RWPE2 (cell line): ENCODE data around the gene CAPN14.

Experiments used
- ATAC-seq: fragments of 200-7000 bp; cut with Tn5 transposase; 3 replicates; pipeline ENCODE4 v1.9.1; 2021; ENCODE audit warnings: low read depth
- DNase-seq: peaks from one replicate; pipeline ENCODE4 v3.0.0-alpha.2; 2020; ENCODE audit warnings: low spot score
- H3K27ac ChIP-seq: fragments of 450-650 bp; 2 replicates; pipeline ENCODE4 v1.5.1; 2017; ENCODE audit warnings: mild to moderate bottlenecking; ENCODE audit not compliant: poor library complexity, severe bottlenecking
- H3K27me3 ChIP-seq: fragments of 250-450 bp; sonication (Bioruptor Pico); 2 replicates; pipeline ENCODE4 v1.5.1; 2021; ENCODE audit warnings: mild to moderate bottlenecking, moderate library complexity; ENCODE audit not compliant: insufficient read depth, poor library complexity, severe bottlenecking
- H3K36me3 ChIP-seq: fragments of 250-450 bp; sonication (Bioruptor Pico); 2 replicates; pipeline ENCODE4 v1.5.1; 2020; ENCODE audit warnings: low read depth, mild to moderate bottlenecking, moderate library complexity
- H3K4me1 ChIP-seq: fragments of 250-450 bp; sonication (Bioruptor Pico); 2 replicates; pipeline ENCODE4 v1.5.1; 2021; ENCODE audit warnings: mild to moderate bottlenecking, moderate library complexity; ENCODE audit not compliant: insufficient read depth, poor library complexity, severe bottlenecking
- H3K4me3 ChIP-seq: fragments of 250-450 bp; sonication (Bioruptor Pico); 2 replicates; pipeline ENCODE4 v1.5.1; 2021; ENCODE audit warnings: mild to moderate bottlenecking, moderate library complexity; ENCODE audit not compliant: severe bottlenecking
- H3K9me3 ChIP-seq: fragments of 250-450 bp; sonication (Bioruptor Pico); 2 replicates; pipeline ENCODE4 v1.5.1; 2021; ENCODE audit warnings: mild to moderate bottlenecking, moderate library complexity; ENCODE audit not compliant: severe bottlenecking
- CTCF ChIP-seq: fragments of 450-650 bp; IDR thresholded peaks from one replicate; pipeline ENCODE4 v1.5.1; 2017; ENCODE audit warnings: mild to moderate bottlenecking, moderate library complexity; ENCODE audit not compliant: poor library complexity, severe bottlenecking

CAPN14 gene

GRCh38 chr2:31239593-31240177 is 22.4 kb upstream of the CAPN14 start:
- DNase-seq, result no peak
- no peak for TF ChIP-seq CTCF
- Histone ChIP-seq H3K27me3 (no peaks in the 10 kb centered on the region), H3K9me3 (no peaks in the 10 kb centered on the region), H3K4me3 (no peak overlapping the region), H3K36me3 (no peaks in the 10 kb centered on the region), H3K4me1 (no peaks in the 10 kb centered on the region), H3K27ac (no peak overlapping the region)
- ATAC-seq, result no peak

GRCh38 chr2:31238906-31239592 is 21.7 kb upstream of the CAPN14 start:
- no peak for ATAC-seq
- H3K9me3 ChIP-seq, result no peaks in the 10 kb centered on the region
- no peak overlapping the region for H3K4me3 ChIP-seq
- no peak overlapping the region for H3K27ac ChIP-seq
- no peaks in the 10 kb centered on the region for H3K27me3 ChIP-seq
- DNase-seq, result no peak
- no peaks in the 10 kb centered on the region for H3K36me3 ChIP-seq
- H3K4me1 ChIP-seq, result no peaks in the 10 kb centered on the region
- TF ChIP-seq CTCF, result no peak

- TF ChIP-seq CTCF, result no peak
- no peaks in the 10 kb centered on the region for H3K36me3 ChIP-seq
- H3K4me1 ChIP-seq, result peaks cover 2% of the 10 kb centered on the region
- H3K4me3 ChIP-seq, result no peak overlapping the region
- H3K27me3 ChIP-seq, result no peaks in the 10 kb centered on the region
- no peaks in the 10 kb centered on the region for H3K9me3 ChIP-seq
- H3K27ac ChIP-seq, result no peak overlapping the region
- ATAC-seq (no peak), DNase-seq (no peak)
These were observed 21.0 kb upstream of the CAPN14 start for GRCh38 chr2:31238126-31238905.

GRCh38 chr2:31237348-31238017 is 20.2 kb upstream of the CAPN14 start:
- no peak for DNase-seq
- Histone ChIP-seq H3K36me3 (no peaks in the 10 kb centered on the region), H3K27ac (no peak overlapping the region), H3K9me3 (no peaks in the 10 kb centered on the region), H3K4me3 (no peak overlapping the region), H3K27me3 (no peaks in the 10 kb centered on the region), H3K4me1 (peaks cover 5% of the 10 kb centered on the region)
- no peak for ATAC-seq
- TF ChIP-seq CTCF, result no peak
